ENCODE measurements around the gene C1RL. TPM values are rescaled to one million over a fixed set of nuclear protein-coding genes. Genes with fewer than 3 reads are reported as not detected.

C1RL gene
- total RNA-seq, 1 experiment from 2014 or later = 17.7 TPM

- no peak overlapping the region for H3K27ac Mint-ChIP-seq
- ATAC-seq = no peak
- H3K4me1 Mint-ChIP-seq = peaks cover 6% of the 10 kb centered on the region
- no peak overlapping the region for H3K4me3 Mint-ChIP-seq
- H3K27me3 Mint-ChIP-seq (ENCODE audit: low read depth) = peaks cover 5% of the 10 kb centered on the region; the same call in 1 of the 2 replicates
- DNase-seq (ENCODE audit: low spot score) = no peak
- no peaks in the 10 kb centered on the region for H3K9me3 Mint-ChIP-seq
- TF ChIP-seq ETV6 (CRISPR knock-in tag; IDR thresholded peaks at IDR 0.05) (no peak), E2F5 (CRISPR knock-in tag; IDR thresholded peaks at IDR 0.05) (no peak), ATF2 (CRISPR knock-in tag; IDR thresholded peaks at IDR 0.05; ENCODE audit: borderline replicate concordance, low read depth) (no peak), ZSCAN18 (CRISPR knock-in tag; IDR thresholded peaks at IDR 0.05) (no peak), PREB (CRISPR knock-in tag; IDR thresholded peaks at IDR 0.05; ENCODE audit: borderline replicate concordance) (no peak), TEAD1 (CRISPR knock-in tag; IDR thresholded peaks at IDR 0.05) (no peak), FOXP1 (CRISPR knock-in tag; IDR thresholded peaks at IDR 0.05; ENCODE audit: borderline replicate concordance) (no peak), FOXJ3 (CRISPR knock-in tag; IDR thresholded peaks at IDR 0.05; ENCODE audit: borderline replicate concordance) (no peak), NR1H2 (CRISPR knock-in tag; IDR thresholded peaks at IDR 0.05) (no peak), NR2C2 (CRISPR knock-in tag; IDR thresholded peaks at IDR 0.05) (no peak), ESRRA (CRISPR knock-in tag; IDR thresholded peaks at IDR 0.05; ENCODE audit: borderline replicate concordance) (no peak), ZMAT4 (CRISPR knock-in tag; IDR thresholded peaks at IDR 0.05) (no peak), E2F4 (CRISPR knock-in tag; IDR thresholded peaks at IDR 0.05; ENCODE audit: borderline replicate concordance, low read depth) (no peak)
- CTCF ChIA-PET = interaction anchor here (0.7 to 1.9 kb wide), 29 partner anchors 8 to 528 kb away, joined by 3 to 29 read pairs (median 5); partner anchors contain the start of genes C12orf57, C1S, LPCAT3 and PEX5
- no peaks in the 10 kb centered on the region for H3K36me3 Mint-ChIP-seq
- POLR2A ChIA-PET = interaction anchor here (1.1 kb wide), 1 partner anchor 170 kb away, joined by 4 read pairs; the partner anchor contains the start of genes C12orf57 and RNU7-1
Observed at GRCh38 chr12:7114008-7114407, 5.0 kb upstream of the C1RL start.

- no peak overlapping the region for H3K27ac Mint-ChIP-seq
- H3K4me1 Mint-ChIP-seq = peaks cover 6% of the 10 kb centered on the region
- peaks cover 5% of the 10 kb centered on the region; the same call in 1 of the 2 replicates for H3K27me3 Mint-ChIP-seq (ENCODE audit: low read depth)
- no peak overlapping the region for H3K4me3 Mint-ChIP-seq
- ChIA-PET CTCF (interaction anchor here (0.5 to 1.9 kb wide), 34 partner anchors 8 to 529 kb away, joined by 3 to 29 read pairs (median 5); partner anchors contain the start of genes C12orf57, C1S, LPCAT3 and PEX5), POLR2A (interaction anchor here (1.1 kb wide), 1 partner anchor 170 kb away, joined by 4 read pairs; the partner anchor contains the start of genes C12orf57 and RNU7-1)
- H3K9me3 Mint-ChIP-seq = no peaks in the 10 kb centered on the region
- no peaks in the 10 kb centered on the region for H3K36me3 Mint-ChIP-seq
- peak; percentile 51 for ATAC-seq
- no peak for DNase-seq (ENCODE audit: low spot score)
- TF ChIP-seq ESRRA (CRISPR knock-in tag; IDR thresholded peaks at IDR 0.05; ENCODE audit: borderline replicate concordance) (no peak), PRDM15 (CRISPR knock-in tag; IDR thresholded peaks at IDR 0.05) (no peak), MLX (CRISPR knock-in tag; IDR thresholded peaks at IDR 0.05) (no peak), CTCF (IDR thresholded peaks at IDR 0.05) (peak; percentile 87), ZNF232 (CRISPR knock-in tag; IDR thresholded peaks at IDR 0.05) (no peak)
Observed at GRCh38 chr12:7113389-7113871, 4.4 kb upstream of the C1RL start.

All from WTC11 (cell line).